ENCODE results near the gene SYTL3. TPM values are rescaled to one million over a fixed set of nuclear protein-coding genes. Genes with fewer than 3 reads are reported as not detected.

SYTL3 gene
- total and polyA plus RNA-seq, 10 of the 15 experiments (the other 5 are each of a cell fraction or from before 2014, with no cell fraction given), result 3.3 to 12.1 (median 6.9) TPM

- TF ChIP-seq PRDM15 (CRISPR knock-in tag; IDR thresholded peaks at IDR 0.05), result no peak
- TF ChIP-seq HSF1 (IDR thresholded peaks at IDR 0.05; ENCODE audit: low read depth, low read length), result no peak
- TF ChIP-seq IKZF1 (conservative IDR thresholded peaks at IDR 0.05), result no peak
These were observed 3.6 kb upstream of the SYTL3 start (continued) for GRCh38 chr6:158646023-158646910.

- no peak overlapping the region for H3K4me3 ChIP-seq
These were observed 2.4 kb upstream of the SYTL3 start for GRCh38 chr6:158647501-158647900.

More at GRCh38 chr6:158647501-158647900, 2.4 kb upstream of the SYTL3 start:
- Histone ChIP-seq H3K4me1 (ENCODE audit: control insufficient read depth, insufficient read depth, low read length) (peaks cover 25% of the 10 kb centered on the region), H3K27ac (ENCODE audit: control insufficient read depth, insufficient read depth) (no peak overlapping the region), H3K9ac (ENCODE audit: control insufficient read depth, insufficient read depth, low read length) (no peak overlapping the region), H4K20me1 (ENCODE audit: control insufficient read depth, insufficient read depth) (no peaks in the 10 kb centered on the region), H3K36me3 (ENCODE audit: control insufficient read depth in 2 of 2, insufficient read depth in 2 of 2, low read length in 1 of 2) (no peaks in the 10 kb centered on the region), H2AFZ (ENCODE audit: control insufficient read depth, low read depth, low read length) (no peak overlapping the region), H3K27me3 (replicated peaks in 1 of 2; ENCODE audit: control insufficient read depth in 2 of 2, insufficient read depth in 2 of 2, low read length in 1 of 2) (no peaks in the 10 kb centered on the region), H3K9me3 (replicated peaks; ENCODE audit: control insufficient read depth, insufficient read depth, low read length) (no peaks in the 10 kb centered on the region), H3K79me2 (ENCODE audit: control insufficient read depth, insufficient read depth, low read length) (peaks cover 18% of the 10 kb centered on the region), H3K4me2 (ENCODE audit: control insufficient read depth, insufficient read depth) (no peak overlapping the region)
- FAIRE-seq (no peak), ATAC-seq (no peak), DNase-seq (ENCODE audit: low read depth, low spot score) (no peak)
- ChIA-PET SMC1A (ENCODE audit: uncharacterized antibody, unreplicated experiment) (interaction anchor here (2.6 to 5.4 kb wide), 3 partner anchors 8 to 43 kb away, joined by 11 to 41 read pairs (median 27); no protein-coding TSS in a partner anchor), CTCF (interaction anchor here (0.8 to 10.4 kb wide), 6 partner anchors 13 to 426 kb away, joined by 3 to 72 read pairs (median 4); no protein-coding TSS in a partner anchor), POLR2A (interaction anchor here (0.6 kb wide), 3 partner anchors 33 to 376 kb away, joined by 3 read pairs; no protein-coding TSS in a partner anchor), RAD21 (ENCODE audit: unreplicated experiment) (interaction anchor here (1.6 to 2.1 kb wide), 2 partner anchors 43 to 44 kb away, joined by 3 to 7 read pairs; no protein-coding TSS in a partner anchor)
- in situ Hi-C loops (cut with MboI) (no loop called here), intact Hi-C loops (cut with micrococcal nuclease; ENCODE audit: unreplicated experiment) (loop anchor here (5.0 kb wide), 2 partner anchors 45 to 170 kb away; partner anchors contain the start of gene EZR)
- TF ChIP-seq YY1 (IDR thresholded peaks at IDR 0.05; ENCODE audit: low read depth, low read length) (no peak), TCF7 (IDR thresholded peaks at IDR 0.05; ENCODE audit: borderline replicate concordance) (no peak), KDM1A (IDR thresholded peaks at IDR 0.05; ENCODE audit: borderline replicate concordance) (no peak), NKRF (conservative IDR thresholded peaks at IDR 0.05) (no peak)
- 85% methylated on average over 4 of the region's 4 CpGs for WGBS (ENCODE audit: insufficient coverage, insufficient replicate concordance, low lambda C conversion rate, missing lambda C conversion rate)
- BruUV-seq (replicated peaks), result no TSS peak

All from GM12878 (cell line).